Measurements from ENCODE around the gene FLYWCH1.

The FLYWCH1 gene

GRCh38 chr16:2911638-2912329 lies at the start of gene FLYWCH1:
Gene FLYWCH1, plus strand, starts transcription at chr16:2911931. Its CDS starts 17,755 bp downstream, at chr16:2929686.
- DNase-seq (ENCODE audit: low read depth) = peak; percentile 98

GRCh38 chr16:2865651-2866050 lies 46.1 kb upstream of the FLYWCH1 start:
- no peak for DNase-seq (ENCODE audit: low read depth)

GRCh38 chr16:2866431-2866830 lies 45.3 kb upstream of the FLYWCH1 start:
- DNase-seq (ENCODE audit: low read depth) = no peak

GRCh38 chr16:2867661-2867986 lies 44.1 kb upstream of the FLYWCH1 start:
- DNase-seq (ENCODE audit: low read depth) = no peak

GRCh38 chr16:2867987-2868789 lies 43.5 kb upstream of the FLYWCH1 start:
- DNase-seq (ENCODE audit: low read depth) = peak; percentile 91

GRCh38 chr16:2871926-2872325 lies 39.8 kb upstream of the FLYWCH1 start:
- no peak for DNase-seq (ENCODE audit: low read depth)

GRCh38 chr16:2874032-2874911 lies 37.5 kb upstream of the FLYWCH1 start:
- no peak for DNase-seq (ENCODE audit: low read depth)

- DNase-seq (ENCODE audit: low read depth) = peak; percentile 78
These were observed 36.8 kb upstream of the FLYWCH1 start for GRCh38 chr16:2874912-2875362.

GRCh38 chr16:2879854-2880508 lies 31.8 kb upstream of the FLYWCH1 start:
- no peak for DNase-seq (ENCODE audit: low read depth)

GRCh38 chr16:2881783-2882649 lies 29.7 kb upstream of the FLYWCH1 start:
- peak; percentile 41 for DNase-seq (ENCODE audit: low read depth)

- DNase-seq (ENCODE audit: low read depth) = peak; percentile 98
These were observed 28.9 kb upstream of the FLYWCH1 start, which contains the start of gene FLYWCH2 for GRCh38 chr16:2882650-2883457. Gene FLYWCH2, plus strand, starts transcription at chr16:2883215. Its CDS starts 13,235 bp downstream, at chr16:2896450.

GRCh38 chr16:2883458-2883908 lies 28.2 kb upstream of the FLYWCH1 start:
- DNase-seq (ENCODE audit: low read depth) = peak; percentile 35

GRCh38 chr16:2884041-2884451 lies 27.7 kb upstream of the FLYWCH1 start:
- DNase-seq (ENCODE audit: low read depth) = peak; percentile 16

- no peak for DNase-seq (ENCODE audit: low read depth)
These were observed 17.5 kb upstream of the FLYWCH1 start for GRCh38 chr16:2894231-2894630.

GRCh38 chr16:2895813-2896212 lies 15.9 kb upstream of the FLYWCH1 start:
- peak; percentile 58 for DNase-seq (ENCODE audit: low read depth)

GRCh38 chr16:2896480-2897010 lies 15.2 kb upstream of the FLYWCH1 start:
- DNase-seq (ENCODE audit: low read depth) = no peak

- no peak for DNase-seq (ENCODE audit: low read depth)
These were observed 14.6 kb upstream of the FLYWCH1 start for GRCh38 chr16:2897110-2897509.

- no peak for DNase-seq (ENCODE audit: low read depth)
These were observed 12.7 kb upstream of the FLYWCH1 start for GRCh38 chr16:2898831-2899563.

GRCh38 chr16:2899564-2900072 lies 12.1 kb upstream of the FLYWCH1 start:
- no peak for DNase-seq (ENCODE audit: low read depth)

Data from ELR (cell line).